Stimulated activated CD4-positive, alpha-beta T cell treated with anti-CD3 and anti-CD28 coated beads, Interleukin-15, amount 100 ng/mL, for 48 hours (primary cell): ENCODE results near the gene ABCG1.
A peak's percentile ranks its signal among the peaks of the same experiment; 100 is the strongest.

Experiments used
- DNase-seq, 2 donors: peaks; one replicate each; pipeline ENCODE4 v3.0.0-alpha.2; 2020; ENCODE audit warnings: low read depth in 2 of 2

The ABCG1 gene

DNA sequence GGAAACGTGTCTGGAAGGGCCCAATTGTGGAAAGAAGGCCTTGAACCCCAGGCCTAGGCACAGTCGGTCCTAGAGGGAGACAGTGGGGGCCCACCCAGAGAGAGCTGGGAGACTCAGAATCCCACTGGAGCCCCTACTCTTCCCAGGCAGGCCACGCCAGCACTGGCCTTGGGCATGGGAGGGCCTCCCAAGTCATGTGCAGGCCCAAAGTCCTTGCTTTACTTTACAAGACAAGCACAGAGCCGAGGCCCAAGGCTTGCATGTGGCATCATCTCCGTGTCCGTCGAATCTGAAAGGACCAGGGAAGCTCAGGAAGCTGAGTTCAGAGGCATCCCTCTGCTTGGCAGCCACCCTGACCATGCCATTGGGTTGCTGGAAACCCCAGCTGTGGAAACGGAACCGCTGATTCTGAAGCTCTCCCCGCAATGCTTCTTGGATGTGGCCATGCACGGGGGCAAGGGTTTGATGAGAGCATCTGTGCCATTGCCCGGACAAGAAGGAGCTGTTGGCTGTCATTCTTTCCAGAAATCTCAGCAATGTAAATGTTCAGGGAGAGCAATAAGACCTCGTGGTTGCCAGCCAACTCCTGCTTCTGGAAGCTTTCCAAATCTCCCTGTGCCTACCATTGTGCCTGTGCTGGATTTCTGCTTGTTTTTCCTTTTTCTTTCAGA is 32.8 kb downstream of the ABCG1 start:
- DNase-seq, result no peak

DNA sequence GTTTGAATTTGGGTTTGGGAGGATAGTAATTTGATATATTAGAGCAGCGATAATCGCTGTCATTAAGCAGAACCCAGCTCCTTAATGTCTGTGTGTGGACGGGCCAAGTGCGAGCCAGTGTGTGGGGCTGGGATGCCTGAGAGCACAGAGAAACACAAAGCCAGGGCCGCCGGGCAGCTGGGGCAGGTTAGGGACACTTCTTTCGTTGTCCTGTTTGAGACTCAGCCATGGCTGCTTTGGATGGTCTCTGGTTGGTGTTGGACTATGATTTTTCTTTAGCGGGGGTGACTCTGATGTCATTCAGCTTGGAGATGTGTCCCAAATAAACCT is 33.4 kb downstream of the ABCG1 start:
- no peak for DNase-seq

DNA sequence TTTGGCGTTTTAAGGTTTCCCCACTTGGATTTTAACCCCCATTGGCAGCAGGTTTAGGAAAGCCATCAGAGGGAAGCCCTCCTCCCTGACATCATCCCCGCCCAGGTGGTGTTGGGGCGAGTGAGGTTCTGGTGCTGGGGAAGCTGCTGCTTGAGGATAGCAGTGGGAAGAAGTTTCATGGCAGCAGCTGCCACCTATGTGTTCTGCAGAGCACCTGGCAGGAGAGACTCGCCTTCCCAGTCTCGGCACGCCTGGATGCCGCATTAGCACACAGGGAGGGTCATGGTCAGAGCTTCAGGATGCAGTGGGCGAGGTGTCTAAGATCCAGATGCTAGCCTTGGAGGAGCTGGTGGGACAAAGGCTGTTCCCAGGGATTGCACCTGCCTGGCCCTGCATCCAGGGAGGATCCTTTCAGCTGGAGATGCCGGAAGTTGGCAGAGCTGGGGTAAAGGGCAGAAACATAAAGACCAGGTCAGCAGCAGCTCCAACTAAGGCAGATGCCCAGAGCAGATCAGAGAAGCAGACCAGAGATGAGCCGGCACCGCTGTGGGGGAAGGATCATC is 33.9 kb downstream of the ABCG1 start:
- no peak for DNase-seq

DNA sequence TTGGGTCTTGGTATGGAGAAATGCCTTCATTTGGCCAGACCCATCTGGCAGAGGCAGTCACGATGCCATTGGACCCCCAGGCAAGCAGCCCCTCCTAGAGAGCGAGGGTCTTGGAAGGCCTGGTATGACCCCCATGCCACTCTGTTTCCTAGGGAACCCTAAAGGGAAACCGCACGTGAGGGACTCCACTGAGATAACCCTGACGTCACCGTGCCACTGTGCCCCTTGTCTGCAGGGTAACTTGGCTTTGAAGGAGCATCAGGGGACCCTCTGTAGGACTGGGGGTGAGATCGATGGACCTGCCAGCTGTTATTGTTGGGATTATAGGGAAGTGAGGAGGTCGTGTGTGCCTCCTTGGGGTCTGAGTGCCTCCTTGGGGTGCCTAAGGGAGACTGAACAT is 34.5 kb downstream of the ABCG1 start:
- no peak for DNase-seq

DNA sequence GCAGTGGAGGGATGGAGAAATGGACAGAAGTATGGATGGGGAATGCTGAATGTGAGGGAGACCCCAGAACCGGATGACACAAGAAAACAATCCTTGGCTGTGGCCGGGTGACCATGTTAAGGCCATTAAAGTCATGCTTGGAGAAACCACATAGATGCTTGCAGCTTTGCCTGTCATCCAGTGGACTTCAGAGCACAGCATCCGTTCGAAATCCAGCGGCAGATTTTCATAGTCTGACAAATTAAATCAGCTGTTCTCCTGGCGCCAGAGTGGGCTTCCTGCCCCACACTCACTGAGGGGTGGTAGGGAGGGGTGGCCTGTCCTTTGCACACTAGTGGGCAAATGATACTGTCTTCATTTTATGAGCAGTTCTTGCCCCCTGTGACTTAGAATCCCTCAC is 35.1 kb downstream of the ABCG1 start:
- no peak for DNase-seq

DNA sequence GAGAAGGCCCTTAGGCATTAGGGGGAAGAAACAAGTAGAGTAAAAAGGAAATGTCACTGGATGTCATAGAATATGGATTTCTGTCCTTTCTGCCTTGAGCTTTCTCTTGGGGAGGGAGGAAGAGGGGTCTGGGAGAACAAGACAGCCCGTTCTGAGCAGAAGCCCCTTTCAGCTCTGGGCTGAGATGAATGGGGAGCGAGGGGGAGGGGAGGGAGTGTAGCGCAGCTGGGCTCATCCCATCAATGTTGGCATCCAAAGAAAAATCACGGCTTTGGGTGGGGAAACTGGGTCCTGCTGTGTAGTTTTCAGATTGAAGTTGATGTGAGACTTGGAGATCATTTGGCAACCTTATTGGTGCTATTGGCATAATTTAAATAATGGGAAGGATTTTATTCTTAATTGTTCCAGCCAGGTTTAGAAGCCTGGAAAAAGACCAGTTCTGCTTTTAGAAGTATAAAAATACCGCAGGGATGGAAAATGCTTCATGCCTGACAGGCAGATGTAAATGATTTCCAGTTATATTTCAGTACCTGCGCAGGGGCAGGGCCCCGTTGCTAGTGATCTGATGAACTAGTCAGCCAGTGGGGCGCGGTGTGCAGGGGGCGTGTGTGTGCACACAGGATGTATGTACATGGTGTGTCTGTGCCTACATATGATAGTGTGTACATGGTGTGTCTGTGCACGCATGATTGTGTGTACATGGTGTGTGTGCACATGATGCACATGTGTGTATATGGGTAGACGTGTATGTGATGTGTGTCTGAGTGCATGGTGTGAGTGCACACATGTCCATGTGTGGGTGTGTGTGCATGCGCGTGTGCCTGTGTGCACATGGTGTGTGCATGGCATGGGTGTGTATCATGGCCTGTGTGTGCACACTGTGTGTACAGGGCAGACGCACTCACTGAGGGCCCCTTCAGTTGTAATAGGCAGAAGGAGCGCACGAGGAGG is 36.0 kb downstream of the ABCG1 start:
- no peak for DNase-seq

DNA sequence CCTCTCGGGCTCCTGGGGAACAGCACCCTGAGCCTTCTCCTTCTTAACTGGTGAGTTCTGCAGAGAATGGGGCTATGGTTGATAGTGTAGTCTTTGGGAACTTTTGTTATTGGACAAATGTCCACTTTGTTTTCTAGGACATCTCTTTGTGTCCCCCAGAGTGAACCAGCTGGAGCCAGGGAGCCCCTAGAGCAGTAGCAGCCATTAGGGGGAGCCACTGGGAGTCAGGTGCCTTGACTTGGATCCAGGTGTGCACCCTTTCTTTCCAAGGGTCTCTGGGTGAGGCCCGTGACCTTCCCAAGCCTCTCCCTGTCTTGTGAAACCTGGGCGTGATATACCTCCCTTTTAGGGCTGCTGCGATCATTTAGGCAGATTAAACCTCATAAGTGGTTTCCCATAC is 36.9 kb downstream of the ABCG1 start:
- no peak for DNase-seq

GRCh38 chr21:42256316-42256715 is 37.4 kb downstream of the ABCG1 start:
- no peak for DNase-seq

GRCh38 chr21:42257091-42257765 is 38.3 kb downstream of the ABCG1 start:
- no peak for DNase-seq

DNA sequence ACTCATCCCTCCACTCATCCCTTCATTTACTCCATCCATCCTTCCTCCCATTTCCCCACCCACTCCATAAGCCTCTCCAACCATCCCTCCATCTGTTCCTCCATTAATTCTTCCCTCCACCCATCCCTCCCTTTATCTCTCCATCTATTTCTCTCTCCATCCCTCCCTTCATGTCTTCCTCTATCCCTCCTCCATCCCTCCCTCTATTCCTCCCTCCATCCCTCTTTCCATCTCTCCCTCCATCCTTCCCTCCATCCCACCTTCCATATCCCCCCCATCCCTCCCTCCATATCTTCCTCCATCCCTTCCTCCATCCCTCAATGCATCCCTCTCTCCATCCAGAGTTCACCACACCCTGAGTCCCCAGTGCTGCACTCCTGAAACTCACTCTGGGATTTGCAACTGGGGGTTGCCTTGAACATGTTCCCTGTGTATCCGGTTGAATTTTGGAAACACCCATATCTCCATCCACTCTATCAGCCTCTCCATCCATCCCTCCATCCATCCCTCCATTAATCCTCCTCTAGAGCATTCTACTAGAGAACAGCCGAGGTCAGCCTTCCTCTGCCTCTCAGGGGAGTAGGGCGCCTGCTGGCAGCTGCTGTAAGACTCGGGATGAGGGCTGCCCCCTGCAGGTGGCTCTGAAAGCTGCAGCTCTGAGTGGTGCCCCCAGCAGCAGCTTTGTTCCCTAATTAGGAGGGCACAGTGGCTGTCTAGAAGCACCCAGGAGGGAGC is 39.4 kb downstream of the ABCG1 start:
- DNase-seq, result peak; percentile 65 to 76

DNA sequence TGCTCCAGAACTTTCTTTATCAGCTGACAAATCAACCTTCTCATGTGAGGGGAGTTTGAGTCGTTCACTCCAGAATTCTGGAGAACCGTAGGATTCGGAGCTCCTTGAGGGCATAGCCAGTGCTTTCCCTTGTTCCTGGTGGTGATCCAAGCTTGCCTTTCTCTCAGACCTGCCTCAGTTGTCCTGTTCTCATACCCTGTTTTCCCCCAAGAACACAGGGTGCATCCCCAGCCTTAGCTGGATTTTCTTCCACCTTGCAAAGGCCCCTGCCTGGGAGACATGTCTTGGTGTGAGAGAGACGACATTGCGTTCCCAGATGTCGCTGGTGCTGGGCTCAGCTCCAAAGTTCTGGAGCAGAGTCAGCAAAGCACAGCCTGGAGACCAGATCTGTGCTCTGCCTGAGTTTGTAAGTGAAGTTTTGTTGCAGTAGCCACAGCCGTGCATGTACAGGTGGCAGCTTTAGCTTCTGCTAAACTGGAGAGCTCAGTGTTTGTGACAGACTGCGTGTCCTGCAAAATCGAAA is 40.0 kb downstream of the ABCG1 start:
- no peak for DNase-seq

DNA sequence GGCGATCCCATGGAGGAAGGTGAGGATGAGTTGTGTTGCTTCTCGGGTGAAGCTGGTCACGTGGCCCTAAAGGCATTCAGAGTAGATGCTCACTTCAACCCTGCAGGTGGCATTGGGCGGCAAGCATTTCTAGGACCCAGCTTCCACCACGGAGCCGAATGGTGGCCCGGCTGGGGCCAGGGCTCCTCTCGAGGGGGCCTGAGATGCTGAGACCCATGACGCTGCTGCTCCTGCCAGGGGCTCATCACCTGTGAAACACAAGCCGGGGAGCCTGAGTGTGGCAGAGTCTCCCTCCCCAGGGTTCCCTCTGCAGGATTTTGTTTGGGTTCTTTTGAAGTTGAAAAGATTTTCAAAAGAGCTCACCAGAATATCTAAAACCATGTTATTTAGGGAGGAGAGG is 41.2 kb downstream of the ABCG1 start:
- DNase-seq, result no peak

DNA sequence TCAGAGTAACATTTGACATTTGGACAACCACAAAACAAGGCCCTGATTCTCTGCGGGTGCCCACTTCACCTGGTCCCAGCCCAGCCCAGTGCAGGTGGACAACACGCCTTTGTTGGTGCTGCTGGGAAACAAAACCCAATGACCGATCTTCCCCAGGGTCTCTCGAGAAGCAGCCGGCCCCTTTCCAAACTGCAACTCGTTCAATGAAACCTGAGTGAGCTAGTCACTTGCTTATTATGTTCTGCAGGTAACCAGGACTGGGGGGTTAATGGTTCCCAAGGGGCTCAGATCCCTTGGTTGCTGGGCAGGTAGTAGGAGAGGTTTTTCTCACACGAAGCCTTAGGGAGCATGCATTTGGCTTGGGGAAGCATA is 42.9 kb downstream of the ABCG1 start:
- no peak for DNase-seq

GRCh38 chr21:42262831-42263231 is 43.9 kb downstream of the ABCG1 start:
- DNase-seq, result no peak

- DNase-seq, result no peak
These were observed 44.7 kb downstream of the ABCG1 start for GRCh38 chr21:42263591-42264131.

DNA sequence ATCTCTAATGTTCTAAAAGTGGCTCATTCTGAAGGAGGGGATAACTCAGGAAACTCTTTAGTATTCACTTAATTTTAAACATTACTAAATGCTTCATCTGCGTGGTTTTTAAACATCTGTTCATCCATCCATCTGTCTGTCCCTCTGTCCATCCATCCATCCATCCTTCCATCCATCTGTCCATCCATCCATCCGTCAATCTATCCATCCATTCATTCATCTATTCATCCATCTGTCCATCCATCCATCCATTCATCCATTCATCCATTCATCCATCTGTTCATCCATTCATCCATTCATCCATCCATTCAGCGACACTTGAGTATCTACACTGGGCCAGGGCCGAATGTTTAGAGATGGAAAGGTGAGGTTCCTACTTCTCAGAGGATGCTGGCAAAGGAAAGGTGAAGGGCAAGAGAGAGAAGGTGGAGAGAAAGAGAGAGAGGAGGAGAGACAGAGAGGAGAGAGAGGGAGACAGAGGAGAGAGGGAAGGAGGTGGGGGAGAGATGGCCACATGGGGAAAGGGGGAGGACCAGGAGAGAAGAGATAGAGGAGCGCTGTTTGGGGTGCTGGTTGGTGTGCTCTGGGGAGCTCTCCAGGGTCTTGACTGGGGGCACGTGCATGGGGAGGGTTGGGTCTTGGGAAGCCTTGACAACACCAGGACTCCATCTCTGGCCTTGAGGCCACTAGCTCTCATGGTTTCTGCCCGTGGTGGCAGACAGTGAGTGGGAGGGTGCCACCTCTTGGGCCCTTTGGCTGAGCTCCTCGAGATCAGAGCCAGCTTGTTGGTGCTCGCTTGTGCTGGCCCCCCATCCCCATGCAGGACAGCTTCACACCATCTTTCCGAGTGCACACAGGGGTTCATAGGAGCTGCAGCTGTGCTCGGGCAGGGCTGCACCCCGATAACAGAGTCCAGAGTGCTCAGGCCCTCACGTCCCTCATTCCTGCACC is 45.6 kb downstream of the ABCG1 start:
- no peak for DNase-seq

DNA sequence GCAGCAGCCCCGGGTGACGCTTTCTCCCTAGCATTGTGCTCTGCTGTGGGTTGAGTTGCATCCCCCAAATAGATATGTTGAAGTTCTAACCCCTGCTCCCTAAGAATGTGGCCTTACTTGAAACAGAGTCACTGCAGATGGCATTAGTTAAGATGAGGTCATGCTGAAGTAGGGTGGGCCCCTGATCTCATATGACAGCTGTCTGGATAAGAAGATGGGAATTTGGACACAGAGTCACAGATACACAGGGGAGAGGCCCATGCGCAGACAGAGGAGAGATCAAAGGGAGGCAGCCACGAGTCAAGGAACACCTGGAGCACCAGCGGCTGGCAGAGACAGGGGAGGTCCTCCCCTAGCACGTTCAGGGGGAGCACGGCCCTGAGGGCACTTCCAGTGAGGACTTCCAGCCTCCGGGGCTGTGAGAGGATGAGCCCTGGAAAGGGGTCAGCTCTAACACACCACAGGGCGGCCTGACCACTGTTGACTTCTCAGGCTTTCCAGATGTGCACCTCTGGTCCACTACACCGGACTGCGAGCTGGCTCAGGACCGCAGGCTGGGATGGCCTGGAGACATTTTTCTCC is 46.4 kb downstream of the ABCG1 start:
- DNase-seq, result no peak

DNA sequence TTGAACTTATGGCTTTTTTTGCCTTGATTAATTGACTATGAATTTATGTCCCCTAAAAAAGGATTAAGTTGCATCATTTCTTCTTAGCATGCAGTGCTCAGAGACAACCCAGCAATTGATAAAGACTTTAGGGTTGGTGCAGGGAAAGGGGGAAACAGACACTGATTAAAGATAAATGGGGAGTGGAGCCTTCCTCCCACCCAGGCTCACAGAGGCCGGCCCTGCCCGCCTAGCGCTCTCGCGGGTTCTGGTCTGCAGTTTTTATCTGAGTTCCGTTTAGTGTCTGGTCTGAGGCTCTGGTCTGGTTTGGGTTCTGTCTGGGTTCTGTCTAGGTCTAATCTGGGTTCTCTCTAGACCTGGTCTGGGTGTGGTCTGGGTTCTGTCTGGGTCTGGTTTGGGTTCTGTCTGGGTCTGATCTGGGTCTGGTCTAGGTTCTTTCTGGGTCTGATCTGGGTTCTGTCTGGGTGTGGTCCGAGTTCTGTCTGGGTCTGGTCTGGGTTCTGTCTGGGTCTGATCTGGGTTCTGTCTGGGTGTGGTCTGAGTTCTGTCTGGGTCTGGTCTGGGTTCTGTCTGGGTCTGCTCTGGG is 48.1 kb downstream of the ABCG1 start:
- no peak for DNase-seq

- no peak for DNase-seq
These were observed 50.4 kb downstream of the ABCG1 start for GRCh38 chr21:42269386-42269785.
